GM10847 (cell line): ENCODE measurements around the gene ANKMY2.

Experiments
- POLR2A ChIP-seq: IDR thresholded peaks from 2 replicates; pipeline ENCODE4 v1.6.1; 2011; ENCODE audit not compliant: insufficient read length; ENCODE audit errors: extremely low read depth

The ANKMY2 gene

DNA sequence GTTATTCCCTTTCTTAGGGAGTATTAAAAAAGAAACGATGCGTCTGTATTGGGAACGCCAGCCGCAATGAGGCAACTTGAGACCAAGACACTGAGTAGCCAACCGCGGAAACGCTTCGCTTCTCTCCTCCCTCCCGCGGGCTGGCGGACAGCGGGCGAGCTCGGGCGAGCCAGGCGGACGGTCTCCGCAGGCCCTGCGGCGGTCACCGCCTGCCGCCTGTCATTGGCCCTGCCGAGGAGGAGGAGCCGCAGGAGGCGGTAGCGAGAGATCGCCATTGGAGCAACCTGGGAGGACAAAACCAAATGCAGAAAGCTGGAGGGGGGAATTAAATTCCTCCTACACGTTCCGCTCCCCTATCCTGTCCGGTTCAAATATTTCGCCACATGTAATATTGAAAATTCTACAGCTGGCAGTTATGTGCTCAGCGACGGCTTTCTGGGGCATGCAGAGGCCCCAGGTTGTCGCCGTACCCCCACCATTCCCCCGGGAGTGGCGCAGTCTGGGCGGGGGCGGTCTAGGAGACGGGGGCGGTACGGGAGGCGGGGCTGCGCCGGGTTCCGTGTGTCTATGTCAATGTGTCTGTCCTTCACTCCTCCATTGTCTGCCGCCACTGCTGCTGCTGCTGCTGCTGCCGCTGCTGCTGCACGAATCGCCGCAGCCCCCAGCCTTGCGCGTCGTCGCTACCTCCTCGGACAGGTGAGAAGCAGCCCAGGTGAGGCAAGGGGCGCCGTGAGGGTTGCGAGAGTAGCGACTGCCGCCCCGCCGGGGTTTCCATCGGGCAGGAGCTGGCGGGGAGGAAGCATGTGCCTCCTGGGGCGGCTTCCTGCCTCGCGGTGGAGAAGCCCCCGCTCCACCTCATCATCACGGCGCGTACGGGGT, at the start of gene ANKMY2, which contains the start of gene BZW2:
ANKMY2 (minus strand) TSS at position 162 of the 879 bp plus-strand sequence. CDS start 181 bp downstream, outside the sequence.
BZW2 (plus strand) TSS at position 589 of the 879 bp plus-strand sequence. CDS start 19,263 bp downstream, outside the sequence.
- peak; percentile 29 for TF ChIP-seq POLR2A

DNA sequence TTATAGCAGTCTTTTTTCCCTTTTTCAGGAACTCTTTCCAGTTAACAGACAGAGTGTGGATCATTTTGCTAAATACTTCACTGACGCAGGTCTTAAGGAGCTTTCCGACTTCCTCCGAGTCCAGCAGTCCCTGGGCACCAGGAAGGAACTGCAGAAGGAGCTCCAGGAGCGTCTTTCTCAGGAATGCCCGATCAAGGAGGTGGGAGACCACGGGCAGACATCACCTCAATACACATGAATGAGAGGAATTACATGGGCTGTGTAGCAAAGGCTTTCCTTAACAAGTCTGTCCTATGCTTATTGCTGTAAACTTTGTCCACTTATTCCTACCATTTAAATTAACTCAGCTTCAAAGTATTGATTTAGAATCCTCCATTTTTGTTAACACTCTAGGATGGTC, 49.3 kb upstream of the ANKMY2 start:
- TF ChIP-seq POLR2A, result no peak

DNA sequence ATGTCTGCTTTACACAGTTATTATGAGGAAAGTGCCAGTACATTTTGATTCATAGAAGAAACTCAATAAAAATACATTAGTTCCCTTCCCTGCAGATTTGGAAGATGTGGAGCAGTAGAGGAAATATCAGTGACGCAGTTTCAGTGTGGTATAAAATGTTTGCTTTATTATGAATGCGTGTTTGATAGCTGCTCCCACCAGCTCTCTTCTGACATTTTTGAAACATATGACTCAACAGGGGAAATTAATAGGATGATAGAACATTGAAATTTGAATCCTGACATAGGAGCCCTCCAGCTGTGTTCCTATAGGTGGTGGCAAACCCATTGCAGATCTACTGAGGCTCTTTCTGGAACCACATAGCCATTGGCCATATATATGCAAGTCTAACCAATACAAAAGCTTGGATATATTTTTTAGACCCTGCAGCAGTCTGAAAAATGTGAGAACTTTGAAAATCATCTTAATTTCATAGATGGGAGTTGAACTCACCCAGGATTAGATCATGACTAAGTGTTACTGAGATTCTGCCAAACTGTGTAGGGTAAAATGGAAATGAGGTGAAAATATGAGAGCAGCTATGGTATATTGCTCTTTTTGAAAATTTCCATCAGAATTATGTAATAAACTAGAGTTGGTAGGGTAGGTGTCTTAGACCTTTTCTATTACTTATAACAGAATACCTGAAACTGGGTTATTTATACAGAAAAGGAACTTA, 48.2 kb upstream of the ANKMY2 start:
- no peak for TF ChIP-seq POLR2A

DNA sequence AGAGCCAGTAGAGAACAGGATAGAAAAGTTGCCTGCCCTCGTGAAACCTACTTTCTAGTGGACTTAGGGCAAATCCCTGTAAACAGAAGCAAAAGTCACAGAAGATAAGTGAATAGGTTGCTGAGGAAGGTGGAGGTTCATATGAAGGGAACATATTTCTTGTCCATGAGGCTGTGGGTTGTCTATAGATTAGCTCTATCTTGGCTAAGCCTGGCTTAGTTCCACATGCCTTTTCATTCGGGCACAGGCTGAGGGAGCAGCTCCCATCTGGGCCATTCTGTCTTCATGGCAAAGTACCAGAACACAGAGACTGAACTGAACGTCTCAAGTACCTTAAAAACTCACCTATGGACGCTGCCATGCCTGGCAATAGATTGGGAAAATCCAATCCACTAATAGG, 45.7 kb upstream of the ANKMY2 start:
- no peak for TF ChIP-seq POLR2A

DNA sequence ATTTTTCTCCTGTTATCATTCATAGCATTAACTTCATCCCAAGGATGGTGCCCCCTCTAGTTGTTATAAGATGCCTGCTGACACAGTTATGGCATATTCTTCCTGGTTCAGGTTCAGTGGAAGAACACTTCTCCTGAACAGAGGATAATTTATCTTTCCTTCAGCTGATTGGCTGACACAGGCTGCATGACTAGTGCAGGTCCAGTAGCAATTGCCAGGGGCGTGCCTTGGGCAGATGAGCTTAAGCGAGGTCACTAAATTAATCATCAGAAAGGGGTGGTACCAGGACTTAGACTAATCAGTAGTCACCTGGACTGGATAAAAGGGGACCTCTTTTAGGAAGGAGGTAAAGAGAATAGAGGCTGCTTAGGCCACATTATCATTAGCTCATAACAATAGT, 42.7 kb upstream of the ANKMY2 start:
- TF ChIP-seq POLR2A, result no peak

DNA sequence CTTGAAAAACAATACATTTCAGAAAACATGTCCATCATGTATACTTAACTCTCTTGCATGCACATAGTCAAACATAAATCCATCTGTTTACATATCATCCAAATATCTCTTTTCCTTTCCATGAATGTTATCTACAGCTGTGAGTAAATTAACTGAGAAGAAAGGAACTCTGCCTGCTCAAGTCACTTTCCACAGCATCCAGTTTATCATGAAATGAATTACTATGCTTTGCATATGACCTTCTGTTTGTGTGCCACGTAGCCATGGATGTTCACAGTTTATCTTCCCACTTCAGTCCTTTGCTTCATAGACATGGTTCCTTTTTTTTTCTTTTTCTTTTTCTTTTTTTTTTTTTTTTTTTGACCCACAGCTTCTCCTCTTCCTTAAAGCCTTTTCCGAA, 40.0 kb upstream of the ANKMY2 start:
- no peak for TF ChIP-seq POLR2A

DNA sequence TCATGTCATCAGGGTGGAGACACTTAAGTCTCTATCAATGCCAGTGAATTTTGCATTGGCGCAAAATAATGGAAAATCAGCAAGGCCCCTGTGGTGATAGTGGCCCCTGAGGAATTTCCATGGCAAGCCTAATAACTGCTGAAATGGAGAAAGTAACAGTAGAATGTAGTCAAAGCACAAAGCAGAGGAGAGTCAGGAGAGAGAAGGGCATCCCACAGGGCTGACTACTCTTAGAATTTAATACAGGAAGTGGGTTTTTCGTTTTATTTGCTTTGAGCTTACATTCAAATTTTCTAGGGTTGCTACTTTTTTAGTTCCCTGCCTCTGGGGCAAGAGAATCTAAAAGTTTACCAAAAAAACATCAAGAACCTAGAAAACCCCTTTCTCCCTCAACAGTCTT, 39.4 kb upstream of the ANKMY2 start:
- no peak for TF ChIP-seq POLR2A

DNA sequence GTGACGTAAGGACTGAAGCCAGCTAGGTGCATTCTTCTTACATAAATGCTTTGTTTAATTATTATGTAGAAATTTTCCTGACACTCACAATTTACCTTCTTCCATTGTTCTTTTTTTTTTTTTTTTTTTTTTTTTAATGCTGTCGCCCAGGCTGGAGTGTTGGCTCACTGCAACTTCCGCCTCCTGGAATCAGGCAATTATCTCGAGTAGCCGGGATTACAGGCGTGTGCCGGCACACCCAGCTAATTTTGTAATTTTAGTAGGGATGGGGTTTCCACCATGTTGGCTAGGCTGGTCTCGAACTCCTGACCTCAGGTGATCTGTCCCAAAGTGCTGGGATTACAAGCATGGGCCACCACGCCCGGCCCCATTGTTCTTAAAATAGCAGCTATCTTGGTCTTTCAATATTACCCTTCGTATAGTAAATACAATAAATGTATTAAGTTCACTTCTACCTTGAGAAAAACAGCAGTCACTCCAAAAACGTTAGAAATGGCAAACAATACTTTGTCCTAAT, 32.5 kb upstream of the ANKMY2 start:
- TF ChIP-seq POLR2A, result no peak

DNA sequence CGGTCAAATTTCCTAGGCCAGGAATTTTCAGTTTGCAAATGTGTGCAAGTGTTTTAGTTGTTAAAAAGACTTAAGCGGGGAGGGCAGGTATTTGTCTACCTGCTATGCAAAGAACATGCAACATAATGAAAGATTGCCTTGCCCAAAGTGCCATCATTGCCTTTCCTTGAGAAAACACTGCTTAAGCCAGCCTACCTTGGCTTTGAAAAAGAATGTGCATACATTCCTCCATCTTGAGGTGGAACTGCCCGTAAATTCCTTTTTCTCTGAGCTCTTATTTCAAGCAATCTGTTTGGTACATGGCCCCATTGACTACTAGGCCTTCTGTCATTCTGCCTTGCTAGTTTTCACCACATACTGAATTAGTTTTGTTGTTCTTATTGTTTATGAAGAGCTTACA, 29.7 kb upstream of the ANKMY2 start:
- no peak for TF ChIP-seq POLR2A

DNA sequence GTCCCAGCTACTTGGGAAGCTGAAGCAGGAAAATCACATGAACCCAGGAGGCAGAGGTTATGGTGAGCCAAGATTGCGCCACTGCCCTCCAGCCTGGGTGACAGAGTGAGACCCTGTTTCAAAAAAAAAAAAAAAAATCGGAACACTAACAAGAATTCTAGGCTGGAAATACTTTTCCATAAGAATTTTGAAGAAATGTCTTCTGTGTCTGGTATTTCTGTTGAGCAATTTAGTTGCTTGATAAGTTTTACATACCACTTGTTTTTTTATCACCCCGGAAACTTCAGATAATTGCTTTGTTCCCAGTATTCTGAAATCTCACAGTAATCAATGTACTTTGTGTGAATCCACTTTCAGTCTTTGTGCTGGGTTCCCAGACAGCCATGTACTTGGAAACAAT, 26.3 kb upstream of the ANKMY2 start:
- TF ChIP-seq POLR2A, result no peak

DNA sequence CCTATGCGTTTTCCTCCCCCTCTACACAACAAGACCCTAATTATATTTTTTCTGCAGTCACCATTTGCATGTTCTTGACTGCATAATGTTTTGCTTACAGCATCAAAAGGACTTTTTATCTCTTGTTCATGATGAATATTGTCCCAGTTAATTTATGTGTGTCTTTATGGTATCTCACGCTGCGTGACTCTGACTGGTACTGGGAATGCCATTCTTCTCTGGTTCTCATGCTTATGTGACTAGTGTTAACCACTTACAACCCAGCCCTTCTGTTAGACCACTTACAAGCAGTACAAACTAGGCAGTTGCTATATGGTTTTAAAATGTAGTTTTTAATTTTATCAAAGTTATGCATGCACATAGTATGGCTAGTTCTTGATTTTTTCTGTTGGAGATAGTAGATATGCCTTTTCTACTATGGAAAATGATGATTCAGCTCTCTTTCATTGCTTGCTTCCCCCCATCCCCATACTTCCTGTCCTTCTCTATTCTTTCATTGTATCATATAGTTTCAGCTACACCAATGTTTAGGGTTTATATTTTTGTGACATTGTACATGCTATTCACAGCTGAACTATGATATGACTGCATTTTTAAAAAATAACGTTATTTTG, 25.3 kb upstream of the ANKMY2 start:
- no peak for TF ChIP-seq POLR2A

DNA sequence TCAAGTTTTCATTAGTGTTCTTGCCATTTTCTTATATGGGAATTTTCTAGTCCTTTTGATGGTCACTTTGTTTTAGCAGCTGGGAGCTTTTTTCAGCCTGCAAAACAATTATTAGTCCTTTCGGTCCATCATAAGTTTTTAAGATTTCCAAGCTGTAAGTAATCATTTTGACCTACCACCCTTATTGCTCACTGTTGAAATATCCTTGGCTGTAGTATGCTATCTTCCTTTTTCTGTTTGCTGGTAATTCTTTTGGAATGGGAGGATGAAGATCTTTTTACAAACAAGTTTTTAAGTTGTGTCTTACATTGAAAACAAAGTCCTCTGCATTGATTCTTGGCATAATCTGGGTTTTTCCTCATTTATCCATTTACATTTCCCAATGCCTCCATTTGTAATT, 24.5 kb upstream of the ANKMY2 start:
- no peak for TF ChIP-seq POLR2A

DNA sequence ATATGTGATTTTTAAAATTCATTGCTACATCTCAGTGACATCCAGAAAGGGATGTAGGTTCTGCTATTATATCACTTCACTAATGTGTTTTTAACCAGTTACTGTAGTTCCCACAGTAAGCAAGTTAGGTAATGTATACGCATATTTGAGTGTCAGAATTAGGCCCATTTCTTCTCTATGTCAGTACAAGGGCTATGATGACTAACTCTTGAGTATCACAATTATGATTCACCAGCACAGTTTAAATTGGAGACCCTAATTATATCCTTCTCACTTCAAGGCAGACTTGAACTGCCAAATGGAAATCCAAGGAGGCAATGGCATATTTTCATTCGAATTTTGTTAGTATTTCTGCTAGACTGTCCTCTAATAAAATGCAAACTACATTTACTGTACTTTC, 24.0 kb upstream of the ANKMY2 start:
- no peak for TF ChIP-seq POLR2A

DNA sequence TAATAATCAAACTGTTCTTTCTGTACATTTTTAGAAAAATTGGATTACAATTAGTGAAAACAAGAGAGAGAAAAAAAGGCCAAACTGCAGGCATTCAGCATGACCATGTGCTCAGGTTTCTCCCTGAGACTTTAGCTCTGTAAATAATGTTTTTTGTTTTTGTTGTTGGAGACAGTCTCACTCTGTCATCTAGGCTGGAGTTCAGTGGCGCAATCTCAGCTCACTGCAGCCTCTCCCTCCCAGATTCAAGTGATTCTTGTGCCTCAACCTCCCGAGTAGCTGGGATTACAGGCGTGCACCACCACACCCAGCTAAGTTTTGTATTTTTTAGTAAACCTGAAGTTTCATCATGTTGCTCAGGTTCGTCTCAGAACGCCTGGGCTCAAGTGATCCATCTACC, 23.4 kb upstream of the ANKMY2 start:
- no peak for TF ChIP-seq POLR2A

DNA sequence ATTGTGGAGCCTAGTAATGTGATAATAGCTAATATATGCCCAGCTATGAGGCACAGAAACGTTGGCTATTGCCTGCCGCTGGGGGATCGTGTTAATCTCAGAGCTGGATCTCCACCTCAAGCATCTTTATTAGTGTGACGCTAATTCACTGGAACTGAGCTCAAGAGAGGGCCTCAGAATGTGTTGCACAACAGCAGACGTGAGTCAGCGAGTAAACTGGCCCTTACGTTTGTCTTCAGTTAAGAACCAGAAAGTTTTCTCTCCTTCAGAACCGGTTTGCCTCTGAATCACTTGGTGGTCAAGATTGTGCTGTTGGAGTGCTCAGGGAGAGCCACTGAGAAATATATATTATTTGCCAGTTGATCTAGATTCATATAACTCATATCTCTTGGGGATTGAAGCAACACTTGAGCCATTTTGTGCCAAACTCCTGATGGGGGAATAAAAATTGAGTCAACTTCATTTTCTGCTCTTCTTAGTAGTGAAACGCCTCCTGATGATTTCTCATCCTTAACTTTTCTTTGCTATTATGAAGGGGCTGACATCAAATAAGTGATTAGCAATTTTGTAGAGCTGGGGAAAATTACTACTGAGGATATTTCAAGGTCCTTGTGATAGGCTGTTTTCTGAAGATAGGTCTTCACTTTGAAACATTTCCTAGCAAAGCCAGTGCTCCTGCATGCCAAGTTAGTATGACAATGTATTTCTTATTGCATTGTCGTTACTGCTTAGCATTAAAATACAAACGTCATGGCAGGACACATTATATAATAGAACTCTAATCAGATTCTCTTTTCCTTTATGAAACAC, 22.7 kb upstream of the ANKMY2 start:
- TF ChIP-seq POLR2A, result no peak
